Tibial nerve (tissue), 3 donors: Measurements from ENCODE around the gene CHST10.

Source experiments
- CTCF ChIP-seq, 5 experiments: fragments of 200-600 bp in 3 of 5; fragments of 450-650 bp in 2 of 5; sonication (generic) in 3 of 5; IDR thresholded peaks; one replicate each; pipeline ENCODE4 v1.5.1; 2016 to 2019; ENCODE audit warnings: antibody characterized with exemption in 5 of 5, mild to moderate bottlenecking in 3 of 5, moderate library complexity in 2 of 5
- POLR2A ChIP-seq, 2 donors: fragments of 450-650 bp; IDR thresholded peaks; one replicate each; pipeline ENCODE4 v1.6.1; 2017; ENCODE audit warnings: antibody characterized with exemption in 2 of 2, mild to moderate bottlenecking in 2 of 2, moderate library complexity in 2 of 2

GRCh38 chr2:100417711-100418124, 250 bp upstream of the CHST10 start:
- TF ChIP-seq CTCF (IDR thresholded peaks at IDR 0.05) (no peak), POLR2A (IDR thresholded peaks at IDR 0.05) (no peak)
